Gastrocnemius medialis (tissue), 4 donors: ENCODE data around the gene KCTD7. TPM values are rescaled to one million over a fixed set of nuclear protein-coding genes. Genes with fewer than 3 reads are reported as not detected.
"Not testable (repeated sequence)": the region's sequence is repeated elsewhere in the genome, so short reads cannot be mapped to it uniquely, and the experiment has no call there.

Source experiments
- ATAC-seq, 2 donors: fragments of 150-250 bp; one replicate each; pipeline ENCODE4 v1.9.1; 2016
- DNase-seq, 2 donors: peaks; one replicate each; pipeline ENCODE4 v3.0.0-alpha.2; 2019
- H3K27ac ChIP-seq, 4 donors: fragments of 200-600 bp; sonication (generic); 1 replicate in 1 of 4; 2 replicates in 3 of 4; pipeline ENCODE4 v1.5.1; 2016 to 2018; ENCODE audit warnings: mild to moderate bottlenecking in 2 of 4, moderate library complexity in 1 of 4
- H3K27me3 ChIP-seq, 3 donors: fragments of 200-600 bp; sonication (generic) in 2 of 3; 1 replicate in 1 of 3; 2 replicates in 2 of 3; pipeline versions ENCODE4 v1.5.1 to v1.6.0; 2016 to 2019; ENCODE audit warnings: mild to moderate bottlenecking in 1 of 3, moderate library complexity in 1 of 3
- H3K36me3 ChIP-seq, 2 donors: fragments of 200-600 bp; sonication (generic) in 1 of 2; one replicate each; pipeline ENCODE4 v1.5.1; 2017 to 2018
- H3K4me1 ChIP-seq, 2 donors: fragments of 200-600 bp; sonication (generic) in 1 of 2; one replicate each; pipeline ENCODE4 v1.5.1; 2016 to 2017; ENCODE audit warnings: mild to moderate bottlenecking in 2 of 2
- H3K4me3 ChIP-seq, 4 donors: fragments of 200-600 bp; sonication (generic) in 3 of 4; 1 replicate in 1 of 4; 2 replicates in 3 of 4; pipeline ENCODE4 v1.5.1; 2016 to 2019; ENCODE audit warnings: mild to moderate bottlenecking in 2 of 4
- H3K9me3 ChIP-seq, 3 donors: fragments of 200-600 bp; sonication (generic) in 2 of 3; 1 replicate in 1 of 3; 2 replicates in 2 of 3; pipeline ENCODE4 v1.5.1; 2016 to 2019
- POLR2A ChIP-seq, 2 donors: fragments of 450-650 bp; IDR thresholded peaks; one replicate each; pipeline ENCODE4 v1.6.1; 2017; ENCODE audit warnings: antibody characterized with exemption in 2 of 2, mild to moderate bottlenecking in 2 of 2, moderate library complexity in 2 of 2
- in situ Hi-C, 4 donors: fragments of 200-750 bp; cut with MboI; loops; one replicate each; pipeline versions ENCODE4 v1.15.0 to v1.8.0; 2017; ENCODE audit warnings: low sequenced_read_pairs in 4 of 4
- intact Hi-C: fragments of 100-400 bp; cut with DNase I; formaldehyde crosslinking; loops from one replicate; pipeline ENCODE4 v1.15.1; 2023; ENCODE audit warnings: low total_unique reads
- total RNA-seq, 4 donors: library from RNA; depleted of rRNA; stranded (reverse); fragments of >200 nt; gene quantifications; one replicate each; pipeline versions ENCODE4 v1.1.0 to v1.2.3, GENCODE V29; 2016
- TF ChIP-seq, protein P1 (sequence below), 5 experiments: fragments of 450-650 bp in 3 of 5; fragments of 200-600 bp in 2 of 5; sonication (generic) in 2 of 5; IDR thresholded peaks in 4 of 5; conservative IDR thresholded peaks in 1 of 5; 1 replicate in 4 of 5; 2 replicates in 1 of 5; pipeline ENCODE4 v1.5.1; 2016 to 2019; ENCODE audit warnings: antibody characterized with exemption in 5 of 5, mild to moderate bottlenecking in 3 of 5, moderate library complexity in 3 of 5

The KCTD7 gene
- total RNA-seq = 1 to 10 TPM; 3.0 to 6.0 (median 5.5) TPM

DNA sequence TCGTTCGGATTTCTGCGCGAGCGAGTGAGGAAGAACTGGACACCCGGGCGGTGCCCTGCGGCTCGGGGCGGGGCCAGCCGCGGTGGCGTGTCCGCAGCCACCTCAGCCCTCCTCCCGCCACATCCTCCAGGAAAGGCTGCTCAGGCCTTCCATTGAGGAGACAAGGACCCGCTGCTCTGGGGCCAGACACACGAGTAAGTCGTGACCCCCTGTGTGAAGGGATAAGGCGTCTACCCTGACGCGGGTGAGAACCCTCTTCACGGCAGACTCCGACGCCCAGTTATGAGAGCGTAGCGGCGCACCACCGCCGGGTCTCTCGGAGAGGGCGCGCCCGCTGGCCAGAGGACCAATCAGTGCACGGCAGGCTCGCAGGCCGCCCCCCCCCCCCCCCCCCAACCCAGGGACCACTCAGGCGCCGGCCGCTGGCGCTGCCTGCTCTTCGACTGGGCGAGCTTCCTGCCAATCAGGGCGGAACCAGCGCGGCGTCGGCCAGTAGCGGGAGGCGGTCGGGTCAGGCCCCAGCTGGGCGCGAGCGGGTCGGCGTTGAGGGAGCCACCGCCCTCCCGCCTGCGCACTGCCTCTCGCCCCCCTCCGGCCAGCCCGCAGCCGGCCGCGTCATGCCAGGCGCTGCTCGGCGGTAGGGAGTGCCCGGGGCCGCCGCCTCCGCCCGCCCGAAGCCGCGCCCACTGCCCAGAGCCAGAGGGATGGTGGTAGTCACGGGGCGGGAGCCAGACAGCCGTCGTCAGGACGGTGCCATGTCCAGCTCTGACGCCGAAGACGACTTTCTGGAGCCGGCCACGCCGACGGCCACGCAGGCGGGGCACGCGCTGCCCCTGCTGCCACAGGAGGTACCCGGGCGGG is at the start of gene KCTD7:
Gene KCTD7 (plus strand): TSS at position 521 of the 861 bp plus-strand sequence. CDS start 184 bp downstream, at position 705.
- Histone ChIP-seq H3K36me3 (peaks cover 0 to 4% of the 10 kb centered on the region in 2 donors), H3K4me1 (peaks cover 6 to 11% of the 10 kb centered on the region in 2 donors), H3K27ac (peak within 1 kb of the TSS; percentile 86 to 98 (median 96)), H3K9me3 (no peaks in the 10 kb centered on the region), H3K4me3 (peak within 1 kb of the TSS; percentile 74 to 91 (median 80)), H3K27me3 (no peaks in the 10 kb centered on the region)
- ATAC-seq (peak; percentile 81), DNase-seq (peak; percentile 98)
- in situ Hi-C loops (loop anchor here in 1 of 4 donors (5.0 kb wide), 1 partner anchor 36 kb away; no protein-coding TSS in a partner anchor), intact Hi-C loops (loop anchor here (1.0 to 2.0 kb wide), 7 partner anchors 26 to 367 kb away; partner anchors contain the start of genes RABGEF1 and SBDS)
- TF ChIP-seq, protein P1, sequence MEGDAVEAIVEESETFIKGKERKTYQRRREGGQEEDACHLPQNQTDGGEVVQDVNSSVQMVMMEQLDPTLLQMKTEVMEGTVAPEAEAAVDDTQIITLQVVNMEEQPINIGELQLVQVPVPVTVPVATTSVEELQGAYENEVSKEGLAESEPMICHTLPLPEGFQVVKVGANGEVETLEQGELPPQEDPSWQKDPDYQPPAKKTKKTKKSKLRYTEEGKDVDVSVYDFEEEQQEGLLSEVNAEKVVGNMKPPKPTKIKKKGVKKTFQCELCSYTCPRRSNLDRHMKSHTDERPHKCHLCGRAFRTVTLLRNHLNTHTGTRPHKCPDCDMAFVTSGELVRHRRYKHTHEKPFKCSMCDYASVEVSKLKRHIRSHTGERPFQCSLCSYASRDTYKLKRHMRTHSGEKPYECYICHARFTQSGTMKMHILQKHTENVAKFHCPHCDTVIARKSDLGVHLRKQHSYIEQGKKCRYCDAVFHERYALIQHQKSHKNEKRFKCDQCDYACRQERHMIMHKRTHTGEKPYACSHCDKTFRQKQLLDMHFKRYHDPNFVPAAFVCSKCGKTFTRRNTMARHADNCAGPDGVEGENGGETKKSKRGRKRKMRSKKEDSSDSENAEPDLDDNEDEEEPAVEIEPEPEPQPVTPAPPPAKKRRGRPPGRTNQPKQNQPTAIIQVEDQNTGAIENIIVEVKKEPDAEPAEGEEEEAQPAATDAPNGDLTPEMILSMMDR (IDR thresholded peaks at IDR 0.05 in 4 of 5, conservative IDR thresholded peaks at IDR 0.05 in 1 of 5) = no peak
- peak; percentile 99 for TF ChIP-seq POLR2A (IDR thresholded peaks at IDR 0.05)

DNA sequence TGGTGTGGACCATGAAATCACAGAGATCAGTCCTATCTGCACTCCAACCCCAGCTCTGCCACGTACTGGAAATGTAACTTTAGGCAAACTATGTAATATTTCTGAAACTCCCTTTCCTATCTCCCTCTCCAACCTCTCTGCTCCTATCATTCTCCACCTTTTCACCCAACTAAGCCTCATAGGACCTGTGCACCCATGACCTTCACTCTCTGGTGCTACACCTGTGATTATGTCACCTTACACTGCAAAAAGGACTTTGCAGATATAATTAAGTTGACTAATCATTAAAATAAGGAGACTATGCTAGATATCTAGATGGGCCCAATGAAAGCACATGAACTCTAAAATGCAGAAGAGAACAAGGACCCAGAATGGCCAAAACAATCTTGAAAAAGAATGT is 48.3 kb upstream of the KCTD7 start:
- in situ Hi-C loops, H3K27me3 ChIP-seq, ATAC-seq, DNase-seq, H3K9me3 ChIP-seq, intact Hi-C loops, H3K4me3 ChIP-seq, H3K27ac ChIP-seq, H3K36me3 ChIP-seq: not testable (repeated sequence)
- H3K4me1 ChIP-seq = peaks cover 0 to 10% of the 10 kb centered on the region in 2 donors

DNA sequence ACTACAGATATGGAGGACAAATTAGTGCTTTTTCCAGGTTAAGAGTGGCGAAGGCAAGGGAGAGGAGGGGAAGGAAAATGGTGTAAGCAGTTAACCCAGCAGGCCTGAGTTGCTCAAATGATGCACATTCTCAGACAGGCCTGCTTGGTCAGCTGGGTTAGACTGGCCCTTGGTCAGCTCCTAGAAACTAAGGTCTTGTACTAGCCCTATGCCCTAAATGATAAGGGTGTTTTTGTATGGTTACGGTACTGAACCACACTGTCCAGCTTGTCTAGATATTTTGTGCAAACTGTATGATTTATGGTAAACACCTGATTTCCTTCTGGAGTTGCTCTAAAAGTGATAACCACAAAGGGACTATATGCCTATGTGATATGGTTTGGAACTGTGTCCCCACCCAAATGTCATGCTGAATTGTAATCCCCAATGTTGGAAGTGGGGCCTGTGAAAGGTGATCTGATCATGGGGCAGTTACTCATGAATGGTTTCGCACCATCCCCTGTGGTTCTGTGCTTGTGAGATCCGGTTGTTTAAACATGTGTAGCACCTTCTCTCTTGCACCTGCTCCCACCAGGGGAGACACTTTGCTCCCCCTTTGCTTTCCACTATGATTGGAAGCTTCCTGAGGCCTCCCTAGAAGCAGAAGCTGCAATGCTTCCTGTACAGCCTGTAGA is 45.7 kb upstream of the KCTD7 start:
- intact Hi-C loops, DNase-seq, ATAC-seq, in situ Hi-C loops, H3K4me3 ChIP-seq, H3K9me3 ChIP-seq, H3K36me3 ChIP-seq, H3K27me3 ChIP-seq: not testable (repeated sequence)
- Histone ChIP-seq H3K4me1 (peaks cover 4 to 15% of the 10 kb centered on the region in 2 donors), H3K27ac (peak overlapping the region in 1 of 4 donors; percentile 14)

DNA sequence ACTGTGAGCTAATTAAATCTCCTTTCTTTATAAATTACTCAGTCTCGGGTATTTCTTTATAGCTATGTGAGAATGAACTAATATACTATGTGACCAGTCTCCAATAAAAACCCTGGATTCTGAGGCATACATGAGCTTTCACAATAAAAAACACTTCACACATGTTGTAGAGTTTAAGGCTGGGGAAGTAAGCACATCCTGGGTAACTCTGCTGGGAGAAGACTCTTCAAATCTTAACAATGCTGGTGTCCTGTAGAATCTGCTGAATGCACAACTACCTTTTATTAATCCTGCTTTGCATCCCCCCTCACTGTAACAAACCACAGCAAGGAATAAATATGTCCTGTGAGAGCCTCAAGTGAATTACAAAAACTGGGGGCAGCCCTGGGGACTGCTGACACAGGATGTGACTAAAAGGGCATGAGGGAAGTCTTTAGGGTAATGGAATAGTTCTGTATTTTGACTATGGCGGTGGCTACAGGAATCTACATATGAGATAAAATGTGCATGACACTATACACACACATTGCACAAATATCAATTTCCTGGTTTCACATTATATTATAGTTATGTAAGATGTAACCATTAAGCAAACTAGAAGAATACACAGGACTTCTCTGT is 45.1 kb upstream of the KCTD7 start:
- in situ Hi-C loops = no loop called here
- DNase-seq = no peak
- Histone ChIP-seq H3K36me3 (peaks cover 0 to 9% of the 10 kb centered on the region in 2 donors), H3K4me3 (no peak overlapping the region), H3K27ac (no peak overlapping the region), H3K4me1 (peaks cover 8 to 20% of the 10 kb centered on the region in 2 donors), H3K9me3 (no peaks in the 10 kb centered on the region), H3K27me3 (no peaks in the 10 kb centered on the region)
- no peak for TF ChIP-seq POLR2A (IDR thresholded peaks at IDR 0.05)
- intact Hi-C loops = no loop called here
- no peak for ATAC-seq

DNA sequence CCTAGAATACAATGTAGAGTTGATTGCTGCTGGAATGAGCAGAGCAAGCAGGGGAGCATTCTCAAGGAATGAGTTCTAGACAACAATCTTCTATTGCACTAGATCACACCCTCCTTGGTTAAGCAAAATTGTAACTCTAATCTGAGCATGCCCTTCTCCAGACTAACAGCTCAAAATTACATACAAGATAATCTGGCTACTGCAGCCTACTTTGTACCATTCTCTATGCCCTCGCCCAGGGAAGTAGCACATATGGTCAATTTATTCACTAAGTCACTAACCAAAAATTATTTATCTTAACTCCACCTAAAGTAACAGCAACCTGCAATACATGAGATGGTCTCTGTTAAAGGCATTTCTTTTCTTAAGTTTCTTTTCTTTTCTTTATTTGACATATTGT is 42.5 kb upstream of the KCTD7 start:
- ATAC-seq (no peak), DNase-seq (no peak)
- intact Hi-C loops (no loop called here), in situ Hi-C loops (no loop called here)
- Histone ChIP-seq H3K27me3 (no peaks in the 10 kb centered on the region), H3K4me3 (no peak overlapping the region), H3K4me1 (peaks cover 28 to 43% of the 10 kb centered on the region in 2 donors), H3K27ac (no peak overlapping the region), H3K9me3 (no peaks in the 10 kb centered on the region), H3K36me3 (peaks cover 0 to 9% of the 10 kb centered on the region in 2 donors)
- TF ChIP-seq, protein P1 (IDR thresholded peaks at IDR 0.05 in 4 of 5, conservative IDR thresholded peaks at IDR 0.05 in 1 of 5) = no peak
- no peak for TF ChIP-seq POLR2A (IDR thresholded peaks at IDR 0.05)

DNA sequence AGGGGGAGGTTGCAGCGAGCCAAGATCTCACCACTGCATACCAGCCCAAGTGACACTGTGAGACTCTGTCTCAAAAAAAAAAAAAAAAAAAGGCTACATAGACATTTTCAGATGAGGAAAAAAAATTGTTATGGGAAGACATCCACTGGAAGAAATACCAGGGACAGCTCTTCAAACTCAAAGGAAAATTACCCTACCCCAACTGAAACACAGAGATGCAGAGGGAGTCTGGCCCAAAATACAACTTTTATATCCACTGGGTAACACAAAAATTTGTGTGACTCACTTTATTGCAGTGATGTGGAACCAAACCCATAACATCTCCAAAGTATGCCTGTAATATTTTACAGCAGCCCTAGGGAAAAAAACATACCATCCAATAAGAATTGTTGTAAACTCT is 40.5 kb upstream of the KCTD7 start:
- H3K4me3 ChIP-seq, DNase-seq, H3K27me3 ChIP-seq, H3K9me3 ChIP-seq, in situ Hi-C loops, ATAC-seq, intact Hi-C loops, H3K36me3 ChIP-seq: not testable (repeated sequence)
- peak overlapping the region; percentile 62 to 95 (median 81) for H3K27ac ChIP-seq
- peaks cover 34 to 41% of the 10 kb centered on the region in 2 donors for H3K4me1 ChIP-seq
